GM19240 (cell line): Measurements from ENCODE around the gene CDK5R2.

Experiments
- DNase-seq: peaks from one replicate; pipeline ENCODE4 v3.0.0; 2011; ENCODE audit warnings: low spot score; ENCODE audit not compliant: insufficient read length

The CDK5R2 gene

GRCh38 chr2:218986148-218986761, 26.8 kb downstream of the CDK5R2 start:
- no peak for DNase-seq

GRCh38 chr2:218988164-218988563, 28.7 kb downstream of the CDK5R2 start:
- DNase-seq, result no peak

GRCh38 chr2:218988650-218989049, 29.2 kb downstream of the CDK5R2 start:
- no peak for DNase-seq

GRCh38 chr2:218990052-218990451, 30.6 kb downstream of the CDK5R2 start:
- DNase-seq, result no peak

GRCh38 chr2:218990612-218991011, 31.1 kb downstream of the CDK5R2 start:
- no peak for DNase-seq

- no peak for DNase-seq
Observed at GRCh38 chr2:218991674-218992168, 32.3 kb downstream of the CDK5R2 start.

GRCh38 chr2:218992196-218992595, 32.7 kb downstream of the CDK5R2 start:
- no peak for DNase-seq

GRCh38 chr2:218992703-218993344, 33.4 kb downstream of the CDK5R2 start:
- no peak for DNase-seq

GRCh38 chr2:218993345-218994315, 34.2 kb downstream of the CDK5R2 start, which contains the start of gene CRYBA2:
CRYBA2 (minus strand) TSS chr2:218993422; CDS start chr2:218993176, 246 bp downstream.
- DNase-seq, result no peak

GRCh38 chr2:218995561-218995960, 36.1 kb downstream of the CDK5R2 start:
- DNase-seq, result no peak

- peak; percentile 91 for DNase-seq
Observed at GRCh38 chr2:218995972-218996711, 36.7 kb downstream of the CDK5R2 start.

- no peak for DNase-seq
Observed at GRCh38 chr2:218996937-218997336, 37.5 kb downstream of the CDK5R2 start.

GRCh38 chr2:218997731-218998130, 38.3 kb downstream of the CDK5R2 start:
- no peak for DNase-seq

- DNase-seq, result no peak
Observed at GRCh38 chr2:218998414-218999002, 39.0 kb downstream of the CDK5R2 start.

GRCh38 chr2:218999021-218999880, 39.8 kb downstream of the CDK5R2 start:
- no peak for DNase-seq

- DNase-seq, result no peak
Observed at GRCh38 chr2:218999881-219000568, 40.6 kb downstream of the CDK5R2 start.

- no peak for DNase-seq
Observed at GRCh38 chr2:219000569-219000960, 41.1 kb downstream of the CDK5R2 start.

GRCh38 chr2:219001100-219001576, 41.7 kb downstream of the CDK5R2 start:
- no peak for DNase-seq
